Adrenal gland (tissue), 5 donors: Measurements from ENCODE around the gene CRAT.

Experiments
- CTCF ChIP-seq, 6 experiments: fragments of 450-650 bp in 4 of 6; fragments of 200-600 bp in 2 of 6; sonication (generic) in 1 of 6; IDR thresholded peaks; 1 replicate in 5 of 6; 2 replicates in 1 of 6; pipeline versions ENCODE4 v1.5.1 to v1.8.0; 2016 to 2021; ENCODE audit warnings: antibody characterized with exemption in 6 of 6, mild to moderate bottlenecking in 2 of 6, moderate library complexity in 1 of 6
- POLR2A ChIP-seq, 2 donors: fragments of 450-650 bp; IDR thresholded peaks; one replicate each; pipeline ENCODE4 v1.6.1; 2017; ENCODE audit warnings: antibody characterized with exemption in 2 of 2, mild to moderate bottlenecking in 2 of 2, moderate library complexity in 1 of 2
- donor health status: DM: no; HTN: no; CAD: no.

GRCh38 chr9:129077236-129077635 lies 33.4 kb downstream of the CRAT start:
- TF ChIP-seq CTCF (IDR thresholded peaks at IDR 0.05) (no peak), POLR2A (IDR thresholded peaks at IDR 0.05) (no peak)
